Measurements from ENCODE around the gene ANKRD29. TPM values are rescaled to one million over a fixed set of nuclear protein-coding genes. Genes with fewer than 3 reads are reported as not detected.

ANKRD29 gene
- total and polyA plus RNA-seq, 9 of the 15 experiments (the other 6 are each of a cell fraction or from before 2014, with no cell fraction given), result 0.36 TPM; not detected in 8

GRCh38 chr18:23668731-23669130, 6.0 kb upstream of the ANKRD29 start:
- ATAC-seq (no peak), DNase-seq (ENCODE audit: extremely low read depth in 1 of 4, low spot score in 3 of 4) (no peak), FAIRE-seq (no peak)
- no peak overlapping the region for H3K4me3 ChIP-seq
- no peaks in the 10 kb centered on the region for H3K4me1 ChIP-seq (replicated peaks in 1 of 2; ENCODE audit: control insufficient read depth in 2 of 2, insufficient read depth in 2 of 2, low read length in 2 of 2)
- H2AFZ ChIP-seq (ENCODE audit: low read depth, low read length), result no peak overlapping the region
- peaks cover 11 to 30% of the 10 kb centered on the region in 2 experiments for H3K27me3 ChIP-seq (ENCODE audit: control insufficient read depth in 2 of 2, insufficient read depth in 2 of 2, low read length in 2 of 2)
- intact Hi-C loops (cut with micrococcal nuclease), result no loop called here
- no peak overlapping the region for H3K9ac ChIP-seq (ENCODE audit: insufficient read depth in 1 of 2, low read depth in 2 of 2, low read length in 2 of 2)
- ChIA-PET CTCF (ENCODE audit: low intra/inter-chr PET ratio) (no interaction called here), POLR2A (no interaction called here)
- WGBS (ENCODE audit: insufficient coverage, low coverage, missing lambda C conversion rate), result 0% methylated on average over 4 of the region's 4 CpGs
- 0 out of 2 replicates have a peak, but pooled peaks cover 5% of the 10 kb centered on the region for H4K20me1 ChIP-seq (replicated peaks; ENCODE audit: control insufficient read depth, insufficient read depth, low read length)
- no peaks in the 10 kb centered on the region for H3K36me3 ChIP-seq (ENCODE audit: control insufficient read depth, insufficient read depth, low read length)
- TF ChIP-seq SPI1 (IDR thresholded peaks at IDR 0.05; ENCODE audit: borderline replicate concordance, low read depth, low read length), result peak; percentile 58; the same call in 1 of the 2 replicates
- no peak for TF ChIP-seq JUND (IDR thresholded peaks at IDR 0.05; ENCODE audit: borderline replicate concordance, low read depth, low read length)
- no peak for TF ChIP-seq JUND (tag; IDR thresholded peaks at IDR 0.05; ENCODE audit: borderline replicate concordance, low read depth, low read length)
- H3K79me2 ChIP-seq (ENCODE audit: control insufficient read depth, insufficient read depth, low read length), result no peaks in the 10 kb centered on the region
- H3K9me3 ChIP-seq (replicated peaks; ENCODE audit: control insufficient read depth, insufficient read depth, low read depth, low read length), result no peaks in the 10 kb centered on the region
- H3K4me2 ChIP-seq (ENCODE audit: insufficient read depth, low read length), result no peak overlapping the region
- BruUV-seq (replicated peaks), result no TSS peak
- no peak overlapping the region for H3K27ac ChIP-seq (ENCODE audit: extremely low read depth, low read depth, low read length)
- in situ Hi-C loops (cut with MboI), result no loop called here
- H3K9me1 ChIP-seq (ENCODE audit: control insufficient read depth, insufficient read depth, low read length), result no peaks in the 10 kb centered on the region

GRCh38 chr18:23667114-23667513, 4.4 kb upstream of the ANKRD29 start:
- CTCF ChIA-PET (ENCODE audit: low intra/inter-chr PET ratio), result no interaction called here
- no TSS peak for BruUV-seq (replicated peaks)

More at GRCh38 chr18:23667114-23667513, 4.4 kb upstream of the ANKRD29 start:
- Histone ChIP-seq H3K27ac (ENCODE audit: extremely low read depth, low read depth, low read length) (no peak overlapping the region), H3K9me1 (ENCODE audit: control insufficient read depth, insufficient read depth, low read length) (no peaks in the 10 kb centered on the region), H3K4me1 (replicated peaks in 1 of 2; ENCODE audit: control insufficient read depth in 2 of 2, insufficient read depth in 2 of 2, low read length in 2 of 2) (peaks cover 0 to 7% of the 10 kb centered on the region in 2 experiments; a peak in 1 of 5 replicates), H3K4me2 (ENCODE audit: insufficient read depth, low read length) (no peak overlapping the region), H3K36me3 (ENCODE audit: control insufficient read depth, insufficient read depth, low read length) (no peaks in the 10 kb centered on the region), H4K20me1 (replicated peaks; ENCODE audit: control insufficient read depth, insufficient read depth, low read length) (peaks cover 8% of the 10 kb centered on the region), H3K9me3 (replicated peaks; ENCODE audit: control insufficient read depth, insufficient read depth, low read depth, low read length) (no peaks in the 10 kb centered on the region), H3K79me2 (ENCODE audit: control insufficient read depth, insufficient read depth, low read length) (no peaks in the 10 kb centered on the region), H3K4me3 (no peak overlapping the region), H3K27me3 (ENCODE audit: control insufficient read depth in 2 of 2, insufficient read depth in 2 of 2, low read length in 2 of 2) (peaks cover 22 to 44% of the 10 kb centered on the region in 2 experiments), H2AFZ (ENCODE audit: low read depth, low read length) (no peak overlapping the region), H3K9ac (ENCODE audit: insufficient read depth in 1 of 2, low read depth in 2 of 2, low read length in 2 of 2) (no peak overlapping the region)
- no peak for TF ChIP-seq ZZZ3 (IDR thresholded peaks at IDR 0.05)
- TF ChIP-seq ZNF431 (CRISPR knock-in tag; IDR thresholded peaks at IDR 0.05), result no peak
- TF ChIP-seq PHTF2 (CRISPR knock-in tag; IDR thresholded peaks at IDR 0.05), result no peak
- peak in 1 of 2 experiments; percentile 23; a peak in 1 of 4 replicates for TF ChIP-seq RAD21 (CRISPR knock-in tag; conservative IDR thresholded peaks at IDR 0.05 in 1 of 2, IDR thresholded peaks at IDR 0.05 in 1 of 2)
- no peak for TF ChIP-seq SMARCA4 (IDR thresholded peaks at IDR 0.05)
- TF ChIP-seq TSHZ1 (CRISPR knock-in tag; IDR thresholded peaks at IDR 0.05), result no peak
- peak in 1 of 3 experiments; percentile 34; a peak in 2 of 6 replicates for TF ChIP-seq CTCF (IDR thresholded peaks at IDR 0.05 in 2 of 3, conservative IDR thresholded peaks at IDR 0.05 in 1 of 3; ENCODE audit: insufficient read depth in 2 of 3, low read depth in 1 of 3, low read length in 3 of 3)
- in situ Hi-C loops (cut with MboI) (no loop called here), intact Hi-C loops (cut with micrococcal nuclease) (no loop called here)
- FAIRE-seq, result no peak
- no peak for DNase-seq (ENCODE audit: extremely low read depth in 1 of 4, low spot score in 3 of 4)
- WGBS (ENCODE audit: insufficient coverage, low coverage, missing lambda C conversion rate), result 0% methylated on average over 1 of the region's 1 CpG
- POLR2A ChIA-PET, result no interaction called here
- ATAC-seq, result peak; percentile 41; the same call in 2 of the 3 replicates
